Stomach (tissue), 4 donors: ENCODE results near the gene PHLPP2.

Source experiments
- CTCF ChIP-seq, 7 experiments: fragments of 450-650 bp in 4 of 7; fragments of 200-600 bp in 3 of 7; sonication (generic) in 3 of 7; IDR thresholded peaks; one replicate each; pipeline ENCODE4 v1.5.1; 2016 to 2019; ENCODE audit warnings: antibody characterized with exemption in 7 of 7, control low read depth in 2 of 7, mild to moderate bottlenecking in 1 of 7
- EP300 ChIP-seq: sonication (generic); formaldehyde crosslinking; IDR thresholded peaks from one replicate; pipeline ENCODE4 v1.6.1; 2017; ENCODE audit warnings: antibody characterized with exemption
- POLR2A ChIP-seq, 4 donors: fragments of 450-650 bp; IDR thresholded peaks; one replicate each; pipeline ENCODE4 v1.6.1; 2016; ENCODE audit warnings: antibody characterized with exemption in 4 of 4, control low read depth in 2 of 4, mild to moderate bottlenecking in 1 of 4, moderate library complexity in 1 of 4
- POLR2AphosphoS5 ChIP-seq, 3 donors: sonication (generic); formaldehyde crosslinking; IDR thresholded peaks; one replicate each; pipeline ENCODE4 v1.6.1; 2016; ENCODE audit warnings: antibody characterized with exemption in 3 of 3

GRCh38 chr16:71622088-71622487, 102.4 kb downstream of the PHLPP2 start:
- no peak for TF ChIP-seq CTCF (IDR thresholded peaks at IDR 0.05)
- TF ChIP-seq POLR2A (IDR thresholded peaks at IDR 0.05) = no peak
- no peak for TF ChIP-seq EP300
- TF ChIP-seq POLR2AphosphoS5 (IDR thresholded peaks at IDR 0.05) = no peak
